Hematopoietic multipotent progenitor cell treated with erythropoietin and hydrocortisone succinate and interleukin-3 and kit ligand, for 4 days (in vitro differentiated cells): ENCODE measurements around the gene CACNA2D4.

Experiments used
- DNase-seq: peaks from one replicate; pipeline ENCODE4 v3.0.0-alpha.2; 2015

The CACNA2D4 gene

DNA sequence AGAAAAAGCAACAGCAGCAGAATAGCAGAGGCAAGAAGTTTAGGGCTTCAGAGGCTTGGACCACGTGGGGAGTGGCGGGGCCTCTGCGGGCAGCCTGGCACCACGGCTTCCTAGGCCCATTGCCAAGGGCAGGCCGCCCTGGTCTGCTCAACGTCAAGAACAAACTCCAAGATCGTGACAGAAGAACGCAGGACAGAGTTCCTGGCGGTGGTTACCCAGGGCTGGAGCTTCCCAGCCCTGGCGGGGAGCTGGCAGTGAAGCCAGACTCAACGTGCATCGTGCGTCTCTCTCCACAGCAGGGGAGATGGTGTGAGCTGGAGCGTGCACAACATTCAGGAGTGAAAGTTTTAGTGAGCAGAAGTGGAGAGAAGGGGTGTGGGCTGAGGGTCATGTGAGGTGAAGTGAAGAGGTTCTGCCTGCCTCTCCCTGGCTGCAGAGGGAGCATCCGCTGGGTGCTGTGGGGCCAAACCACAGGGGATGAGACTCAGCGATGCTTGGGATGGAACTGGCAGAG lies 13.9 kb upstream of the CACNA2D4 start:
- DNase-seq: peak; percentile 69

DNA sequence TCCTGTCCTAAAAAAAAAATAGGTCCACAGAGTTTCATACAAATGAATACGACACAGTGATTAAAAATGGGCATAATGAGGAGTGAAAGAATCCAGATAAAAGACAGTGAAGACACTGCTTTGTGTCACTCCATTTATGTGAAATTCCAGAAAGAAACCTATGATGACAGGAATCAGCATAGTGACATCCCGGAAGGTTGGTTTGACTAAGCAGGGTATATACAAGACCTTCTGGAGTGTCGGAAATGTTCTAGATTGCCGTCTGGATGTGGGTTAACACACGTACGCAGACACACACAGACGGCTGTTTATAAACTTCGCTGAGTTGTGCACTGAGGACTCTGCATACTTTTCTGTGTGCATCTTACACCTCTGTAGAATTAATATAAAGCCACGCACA lies 13.2 kb upstream of the CACNA2D4 start:
- no peak for DNase-seq

DNA sequence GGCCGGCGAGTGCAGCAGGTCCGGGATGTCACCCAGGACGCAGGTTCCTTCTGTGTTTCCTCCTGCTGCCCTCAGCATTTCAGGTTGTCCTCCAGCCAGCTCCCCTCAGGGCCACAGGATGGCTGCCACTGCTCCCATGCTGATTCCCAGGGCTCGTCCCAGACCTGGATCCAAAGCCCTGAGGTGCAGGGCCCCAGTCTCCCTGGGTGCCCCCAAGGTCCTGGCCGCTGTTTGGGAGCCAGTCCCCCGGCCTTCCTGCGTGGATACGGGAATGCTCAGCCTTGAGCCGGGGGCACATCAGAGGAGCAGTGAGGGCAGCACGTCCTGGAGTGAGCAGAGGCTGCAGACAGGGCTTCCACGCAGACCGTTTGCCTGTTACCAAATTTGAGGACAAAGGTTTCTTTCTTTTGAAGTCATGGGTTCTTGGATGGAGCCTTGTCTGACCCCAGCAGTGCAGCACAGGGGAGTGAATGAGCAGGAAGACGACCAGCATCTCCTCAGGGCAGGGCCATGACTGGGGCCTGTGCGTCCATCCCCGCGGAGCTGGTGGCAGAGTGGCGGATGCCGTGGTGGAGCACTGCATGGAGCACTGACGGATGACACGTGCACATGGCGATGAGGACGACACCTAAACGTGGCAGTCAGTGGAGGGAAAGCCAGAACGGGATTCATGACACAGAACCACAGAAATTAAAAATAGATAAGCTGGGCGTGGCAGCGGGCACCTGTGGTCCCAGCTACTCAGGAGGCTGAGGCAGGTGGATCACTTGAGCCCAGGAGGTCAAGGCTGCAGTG lies 12.5 kb upstream of the CACNA2D4 start:
- no peak for DNase-seq

DNA sequence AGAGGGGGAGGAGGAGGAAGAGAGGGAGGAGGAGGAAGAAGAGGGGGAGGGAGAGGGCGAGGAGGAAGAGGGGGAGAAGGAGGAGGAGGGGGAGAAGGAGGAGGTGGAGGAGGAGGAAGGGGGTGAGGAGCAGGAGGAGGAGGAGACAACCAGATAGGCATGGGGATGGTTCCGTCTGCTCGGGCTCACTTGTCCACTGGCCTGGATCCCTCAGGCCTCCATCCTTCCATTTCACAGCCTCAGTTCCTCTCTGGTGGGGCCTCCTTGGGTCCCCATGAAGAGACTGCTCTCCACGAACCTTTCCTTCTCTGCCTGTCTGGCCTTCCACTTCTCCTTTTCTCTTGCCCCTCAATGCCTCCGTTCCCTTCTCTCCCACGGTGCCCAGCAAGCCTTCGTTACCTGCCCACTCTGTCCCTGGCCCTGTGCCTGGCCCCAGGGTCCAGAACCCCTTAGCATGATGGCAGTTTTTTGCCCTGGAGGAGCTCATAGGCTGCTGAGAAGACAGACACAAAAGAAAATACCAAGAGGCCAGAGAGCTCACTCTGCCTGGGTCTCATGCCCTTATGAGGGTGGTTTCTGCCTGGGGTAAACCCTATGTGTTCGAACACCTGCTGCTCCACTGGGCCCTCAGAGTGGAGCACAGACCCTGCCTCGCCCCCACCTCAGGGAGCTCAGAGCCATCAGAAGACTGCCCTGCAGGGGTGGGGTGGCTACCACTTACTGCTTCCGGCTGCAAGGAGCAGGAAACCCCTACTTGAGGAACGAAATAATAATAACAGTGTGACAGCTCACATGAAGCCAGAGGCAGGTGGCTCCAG lies 11.7 kb upstream of the CACNA2D4 start:
- DNase-seq: peak; percentile 40

DNA sequence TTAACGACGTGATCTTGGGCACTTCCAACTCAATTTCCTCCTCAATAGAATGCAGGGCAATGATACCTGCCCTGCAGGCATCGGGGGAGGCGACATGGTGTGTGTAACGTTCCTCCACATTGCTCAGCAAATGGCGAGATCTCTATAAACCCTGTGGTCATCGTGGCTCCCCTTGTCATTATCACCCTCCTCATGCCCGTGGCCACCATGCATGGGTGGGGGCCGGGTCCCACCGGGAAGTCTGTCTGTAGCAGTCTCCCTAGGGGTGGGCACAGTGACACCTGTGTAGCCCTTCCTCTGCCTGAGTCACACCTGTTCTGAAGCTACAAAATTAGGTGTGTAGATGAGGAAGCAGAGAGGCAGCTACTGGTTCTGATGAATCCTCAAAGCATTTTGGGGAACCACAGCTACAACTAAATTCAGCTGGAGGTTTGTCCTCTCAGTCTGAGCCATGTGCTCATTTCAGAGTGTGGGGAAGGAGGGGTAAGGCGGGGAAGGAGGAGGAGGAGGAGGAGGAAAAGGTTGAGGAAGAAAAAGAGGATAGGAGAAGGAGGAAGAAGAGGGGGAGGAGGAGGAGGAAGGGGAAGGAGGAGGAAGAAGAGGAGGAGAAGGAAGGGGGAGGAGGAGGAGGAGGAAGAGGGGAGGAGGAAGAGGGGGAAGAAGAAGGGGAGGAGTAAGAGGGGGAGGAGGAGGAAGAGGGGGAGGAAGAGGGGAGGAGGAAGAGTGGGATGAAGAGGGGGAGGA lies 11.0 kb upstream of the CACNA2D4 start:
- no peak for DNase-seq

DNA sequence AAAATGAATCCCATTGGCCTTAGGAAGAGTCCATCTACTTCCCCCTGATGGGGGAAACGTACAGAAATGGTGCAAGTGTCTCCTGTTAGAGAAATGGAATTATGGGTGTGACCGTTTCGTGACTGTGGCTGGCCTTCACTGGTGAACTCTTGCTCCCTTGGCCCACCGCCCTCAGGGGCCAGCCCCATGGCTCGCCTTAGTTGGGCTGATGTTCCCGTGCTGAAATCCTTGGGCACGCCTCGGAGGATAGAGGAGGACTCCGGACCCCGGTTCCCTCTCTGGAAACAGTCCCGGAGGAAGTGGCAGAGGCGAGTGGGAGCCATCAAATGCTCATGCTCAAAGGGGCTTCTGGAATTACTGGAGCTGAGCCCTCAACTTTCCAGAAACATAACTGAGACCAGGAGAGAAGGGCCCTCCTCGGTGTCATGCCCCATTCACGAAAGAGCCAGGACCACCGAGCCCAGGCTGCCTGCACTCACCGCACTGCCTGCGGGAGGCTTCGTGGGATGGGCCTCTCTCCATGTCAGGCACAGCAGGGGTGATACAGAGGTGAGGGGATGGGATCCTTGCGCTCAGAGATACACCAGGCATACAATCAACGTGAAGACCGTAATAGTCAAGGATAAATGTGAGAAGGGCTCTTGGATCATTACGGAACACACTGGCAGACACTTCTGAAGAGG lies 10.1 kb upstream of the CACNA2D4 start:
- DNase-seq: no peak

DNA sequence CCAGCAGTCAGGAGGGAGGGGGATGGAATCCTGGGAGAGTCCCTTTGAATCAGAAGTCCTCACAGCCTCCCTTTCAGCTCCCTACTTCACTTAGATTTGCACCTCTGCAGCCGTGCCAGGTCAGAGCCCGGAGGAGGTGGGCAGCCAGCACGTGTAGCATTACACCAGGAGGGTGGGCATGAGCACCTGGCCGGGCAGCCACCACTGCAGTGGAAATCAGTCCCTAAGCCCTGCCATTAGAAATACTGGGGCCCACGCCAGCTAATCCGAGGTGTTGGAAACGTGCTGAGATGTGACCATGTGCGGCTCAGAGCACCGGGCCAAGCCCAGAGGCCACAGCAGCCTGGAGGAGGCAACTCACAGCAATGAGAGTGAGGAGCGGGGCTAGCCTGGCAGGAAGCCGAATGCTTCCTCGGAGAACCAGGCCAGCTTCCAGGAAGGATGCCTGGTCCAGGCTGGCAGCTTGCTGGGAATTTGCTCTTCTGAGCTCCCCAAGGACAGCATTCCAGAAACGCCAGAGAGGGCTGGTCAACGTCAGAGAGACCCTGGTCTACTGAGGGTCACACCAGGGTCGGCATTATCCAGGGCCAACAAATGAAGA lies 9.4 kb upstream of the CACNA2D4 start:
- DNase-seq: no peak

DNA sequence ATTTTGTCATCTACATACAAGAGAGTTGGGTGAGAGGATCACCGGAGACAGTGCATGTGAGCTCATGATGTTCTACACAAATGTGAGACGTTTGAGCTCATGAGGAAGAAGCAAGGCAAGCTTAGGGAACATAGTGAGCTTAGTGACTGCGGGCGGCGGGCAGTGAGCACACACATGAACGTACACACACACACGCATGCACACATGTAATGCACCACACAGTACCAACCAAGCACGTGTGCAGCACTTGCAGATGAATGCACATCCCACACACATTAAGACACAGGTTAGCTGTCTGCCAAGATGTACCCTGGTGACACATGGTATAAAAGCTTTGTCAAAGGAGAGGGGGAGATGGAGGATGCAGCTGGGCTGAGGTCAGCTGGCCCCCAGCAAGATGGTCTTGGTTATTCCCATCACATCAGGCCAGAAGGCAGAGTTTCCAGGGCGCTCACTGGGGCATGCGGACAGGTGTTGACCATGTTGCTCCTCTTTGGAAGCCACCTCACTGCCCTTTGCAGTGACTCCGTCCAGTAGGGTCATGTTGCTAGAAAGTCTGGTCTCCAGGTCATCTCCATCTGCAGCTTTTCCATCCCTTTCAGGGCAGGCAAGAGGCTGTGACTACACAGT lies 8.7 kb upstream of the CACNA2D4 start:
- DNase-seq: no peak

DNA sequence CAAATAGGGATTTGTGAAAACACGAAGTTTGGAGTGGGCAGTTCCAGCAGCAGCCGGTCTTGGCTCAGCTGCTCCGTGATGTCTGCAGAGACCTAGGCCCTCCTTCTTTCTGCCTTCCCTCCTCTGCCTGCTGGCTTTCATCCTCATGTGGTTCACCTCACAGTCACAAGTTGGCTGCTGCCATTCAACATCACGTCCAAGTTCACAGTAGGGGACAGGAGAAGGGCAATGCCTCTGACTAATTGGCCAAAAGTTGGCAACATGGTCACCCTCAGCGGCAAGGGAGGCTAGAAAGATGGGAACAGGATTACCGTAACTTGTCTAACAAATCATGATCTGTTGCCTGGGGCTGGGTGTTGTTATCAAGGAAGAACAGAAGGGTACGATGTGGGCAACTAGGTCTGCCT lies 7.8 kb upstream of the CACNA2D4 start:
- DNase-seq: peak; percentile 40

DNA sequence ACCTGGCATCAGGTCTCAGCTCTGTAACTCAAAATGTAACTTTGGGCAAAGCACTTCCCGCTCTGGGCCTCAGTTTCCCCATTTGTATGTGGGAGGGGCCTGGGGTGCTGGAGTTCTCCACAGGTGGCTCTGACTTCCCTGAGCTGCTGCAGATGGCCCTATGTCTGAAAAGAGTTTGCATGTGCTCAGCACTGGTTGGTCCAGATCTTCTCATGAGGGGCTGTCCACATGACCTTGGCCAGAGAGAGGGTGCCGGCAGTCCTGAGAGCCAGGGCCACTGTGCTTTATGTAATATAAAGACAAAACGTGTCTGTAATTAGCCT lies 7.2 kb upstream of the CACNA2D4 start:
- no peak for DNase-seq

DNA sequence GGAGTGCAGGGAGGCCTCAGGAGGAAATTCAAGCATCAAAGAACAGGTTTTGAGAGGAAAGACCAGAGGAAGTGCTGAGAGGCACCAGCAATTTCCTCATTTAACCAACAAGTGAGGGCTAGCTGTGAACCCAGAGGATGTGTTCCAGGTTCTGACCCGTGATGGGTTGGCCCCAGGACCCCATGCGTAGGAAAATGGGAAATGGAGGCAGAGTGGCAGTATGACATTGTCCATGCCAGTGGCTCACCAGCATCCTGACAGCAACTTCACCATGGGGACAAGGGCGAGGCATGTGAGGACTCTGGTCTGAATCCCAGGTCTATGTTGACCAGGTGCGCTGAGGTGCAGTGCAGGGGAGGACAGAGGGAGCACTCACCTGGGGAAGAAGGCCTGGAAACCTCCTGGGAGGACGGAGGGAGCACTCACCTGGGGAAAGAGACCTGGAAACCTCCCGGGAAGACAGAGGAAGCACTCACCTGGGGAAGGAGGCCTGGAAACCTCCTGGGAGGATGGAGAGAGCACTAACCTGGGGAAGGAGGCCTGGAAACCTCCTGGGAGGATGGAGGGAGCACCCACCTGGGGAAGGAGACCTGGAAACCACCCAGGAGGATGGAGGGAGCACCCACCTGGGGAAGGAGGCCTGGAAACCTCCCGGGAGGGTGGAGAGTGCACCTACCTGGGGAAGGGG lies 6.7 kb upstream of the CACNA2D4 start:
- DNase-seq: no peak

DNA sequence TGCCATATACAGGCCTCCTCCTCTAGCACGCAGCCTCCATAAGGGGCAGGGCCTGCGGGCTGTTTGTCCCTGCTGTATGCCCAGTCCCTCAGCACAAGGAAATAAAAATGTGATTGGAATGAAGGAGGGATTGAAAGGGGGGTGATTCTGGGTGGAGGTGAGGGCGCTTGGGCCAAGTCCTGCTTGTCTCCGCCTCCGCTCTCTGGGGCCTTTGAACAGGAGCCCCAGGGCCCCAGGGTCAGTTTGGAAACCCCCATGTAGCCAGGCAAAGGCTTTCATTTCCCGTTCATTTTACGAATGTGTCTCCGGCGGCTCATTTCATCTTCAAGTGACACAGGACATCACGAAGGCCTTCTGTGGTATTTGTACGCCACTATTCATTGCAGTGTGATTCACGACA lies 4.5 kb upstream of the CACNA2D4 start:
- DNase-seq: no peak

DNA sequence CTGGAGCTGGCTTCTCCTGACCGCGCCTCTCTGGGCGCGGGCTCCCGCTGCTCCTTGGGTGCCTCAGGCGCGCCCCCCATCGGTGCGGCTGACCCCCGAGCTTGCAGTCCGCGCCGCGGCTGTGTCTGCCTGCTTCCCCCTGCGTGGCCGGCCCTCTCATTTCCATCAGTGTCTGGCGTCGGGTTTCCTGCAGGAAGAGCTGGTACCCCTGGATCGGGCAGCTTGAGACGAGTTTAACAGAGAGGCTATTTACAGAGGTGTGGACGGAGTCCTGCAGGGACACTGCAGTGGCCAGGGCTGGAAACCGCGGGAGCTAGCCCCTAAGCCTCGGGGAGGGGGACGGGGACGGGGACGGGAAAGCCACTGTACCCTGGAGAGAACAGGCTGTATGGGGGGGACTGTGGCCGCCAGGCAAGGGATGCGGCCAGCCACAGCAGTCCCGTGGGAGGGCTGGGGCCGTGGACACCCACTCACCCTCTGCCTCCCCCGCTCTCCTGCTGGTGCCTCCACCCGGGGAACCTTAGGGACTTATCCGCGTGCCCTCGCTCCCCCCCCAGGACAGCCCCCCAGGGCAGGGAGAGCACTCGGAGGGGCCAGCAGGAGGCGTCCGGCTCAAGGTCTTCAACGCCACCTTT lies 3.7 kb upstream of the CACNA2D4 start:
- DNase-seq: no peak

DNA sequence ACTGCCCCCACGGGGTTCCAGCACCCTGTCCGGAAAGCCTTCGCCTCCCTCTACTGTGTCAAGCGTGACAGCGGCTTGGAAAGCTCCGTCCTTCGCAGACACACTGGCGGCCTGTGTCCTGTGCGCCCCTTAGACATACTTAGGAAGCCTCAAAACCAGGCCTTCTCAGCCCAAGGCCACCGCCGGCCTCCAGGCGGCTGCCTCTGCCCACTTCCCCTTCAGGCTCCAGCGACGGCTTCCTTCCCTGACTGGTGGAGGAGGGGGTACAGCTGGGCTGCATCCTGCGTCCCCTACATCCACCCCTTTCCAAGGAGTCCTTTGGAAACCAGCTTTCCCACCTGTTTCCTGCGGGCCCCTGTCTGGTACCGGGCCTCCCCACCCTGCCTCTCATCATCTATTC lies 2.5 kb upstream of the CACNA2D4 start:
- DNase-seq: peak; percentile 86

DNA sequence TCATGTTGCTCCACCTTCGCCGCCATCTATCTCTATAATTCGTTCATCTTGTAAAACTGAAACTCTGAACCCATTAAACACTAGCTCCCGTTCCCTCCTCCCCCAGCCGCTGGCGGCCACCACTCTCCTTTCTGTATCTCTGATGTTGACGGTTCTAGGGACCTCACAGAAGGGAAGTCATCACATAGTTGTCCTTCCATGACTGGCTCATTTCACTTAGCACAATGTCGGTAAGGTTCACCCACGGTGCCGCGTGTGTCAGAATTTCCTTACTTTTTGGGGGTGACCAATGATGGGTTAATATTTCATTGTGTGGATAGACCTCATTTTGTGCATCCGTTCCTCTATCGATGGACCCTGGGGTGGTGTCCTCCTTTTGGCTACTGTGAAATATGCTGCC lies 2.0 kb upstream of the CACNA2D4 start:
- no peak for DNase-seq

DNA sequence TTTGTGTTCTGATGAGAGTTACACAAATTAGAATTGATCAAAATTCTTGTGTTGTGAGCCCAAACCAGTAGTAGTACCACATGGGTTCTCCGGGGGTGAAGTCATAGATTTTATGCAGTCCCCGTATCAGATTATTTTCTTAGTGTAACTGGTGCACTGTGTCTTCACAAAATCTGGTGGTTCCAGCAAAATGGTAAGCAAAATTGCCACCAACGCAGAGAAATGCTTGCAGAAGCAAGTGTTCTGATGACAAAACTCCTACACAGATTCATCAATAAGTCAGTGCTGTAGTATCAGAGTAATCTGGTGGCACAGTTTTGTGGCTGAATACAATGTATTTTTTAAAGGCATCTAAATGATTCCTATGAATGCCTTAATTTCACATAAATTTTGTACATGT lies 1.3 kb upstream of the CACNA2D4 start:
- no peak for DNase-seq

DNA sequence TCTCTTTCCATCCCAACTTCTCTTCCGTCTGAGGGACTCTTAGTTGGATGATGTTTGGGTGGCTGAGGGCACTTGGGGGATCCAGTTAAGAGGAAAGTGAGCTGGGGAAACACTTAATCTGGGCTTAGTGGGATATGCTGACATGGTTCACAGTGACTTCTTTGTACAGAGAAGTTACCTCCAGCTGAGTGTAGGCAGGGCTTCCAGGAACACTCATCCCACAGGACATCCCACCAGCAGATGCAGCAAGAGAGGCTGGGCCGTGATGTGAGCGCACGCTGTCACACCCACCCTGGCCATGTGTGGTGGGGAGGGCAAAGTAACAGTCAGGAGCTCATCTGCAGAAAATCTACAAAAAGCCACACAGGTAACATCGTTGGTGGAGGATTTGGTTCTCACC lies 832 bp upstream of the CACNA2D4 start:
- DNase-seq: no peak

DNA sequence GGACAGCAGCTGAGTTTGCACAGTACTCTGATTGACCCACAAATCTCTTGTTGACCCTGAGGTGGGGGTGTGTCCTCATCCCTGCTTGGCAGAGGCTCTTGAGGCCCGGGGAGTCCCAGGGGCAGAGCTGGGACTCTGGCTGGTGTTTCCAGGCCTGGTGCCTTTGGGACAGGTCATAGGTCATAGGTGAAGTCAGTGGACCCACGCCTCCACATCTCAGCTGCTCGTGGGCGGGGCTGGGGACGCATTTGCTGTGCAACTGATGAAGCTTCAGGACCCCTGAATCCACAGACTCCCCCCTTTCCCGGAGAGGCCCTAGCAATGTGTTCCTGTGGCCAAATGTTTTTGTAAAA lies 408 bp upstream of the CACNA2D4 start:
- no peak for DNase-seq

DNA sequence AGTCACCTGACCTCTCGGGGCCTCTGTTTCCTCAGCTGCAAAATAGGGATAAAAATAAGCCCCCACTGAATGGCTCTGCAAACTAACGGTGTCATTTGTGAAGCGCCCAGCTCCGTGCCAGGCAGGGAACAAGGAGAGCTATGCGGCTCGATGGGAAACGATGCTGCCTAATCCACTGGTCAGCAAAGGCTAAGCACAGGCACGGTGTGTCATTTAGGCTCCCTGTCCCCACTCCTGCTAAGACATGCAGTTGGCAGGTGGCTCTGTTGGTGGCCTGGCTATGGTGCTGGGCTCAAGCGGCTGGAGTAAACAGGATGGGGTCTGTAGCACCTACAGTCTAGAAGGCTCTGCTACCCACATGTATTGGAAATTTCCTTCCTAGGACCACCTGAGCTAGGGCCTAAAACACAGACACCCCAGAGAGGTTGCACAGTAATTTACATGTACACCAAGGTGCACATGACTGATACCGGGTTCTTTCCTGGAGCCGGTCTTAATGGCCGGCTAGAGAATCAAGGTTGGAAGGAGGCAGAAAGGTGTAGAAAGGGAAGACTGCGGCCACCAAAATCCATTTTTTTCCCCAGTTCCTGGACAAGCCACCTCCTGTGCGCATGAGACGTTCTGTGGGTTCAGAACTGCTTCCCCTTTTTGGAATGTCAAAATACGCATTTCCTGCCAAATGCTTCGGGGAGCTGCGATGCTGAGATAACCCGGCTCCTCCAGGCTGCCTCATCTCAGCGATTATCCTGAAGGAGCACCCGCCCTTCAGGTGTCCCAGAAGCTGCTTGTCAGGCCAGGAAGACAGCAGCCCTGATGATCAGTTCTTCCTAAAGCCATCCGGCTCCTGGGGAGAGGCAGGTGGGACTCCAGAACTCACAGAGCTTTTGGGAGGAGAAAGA lies 1.0 kb downstream of the CACNA2D4 start:
- peak; percentile 93 for DNase-seq
